ENCODE results near the gene ADM. TPM values are rescaled to one million over a fixed set of nuclear protein-coding genes. Genes with fewer than 3 reads are reported as not detected.

Gene ADM
- total and polyA plus RNA-seq, 2 donors (not counting 1 experiment from before 2014, with no cell fraction given), result 2.3 to 10.4 TPM

DNA sequence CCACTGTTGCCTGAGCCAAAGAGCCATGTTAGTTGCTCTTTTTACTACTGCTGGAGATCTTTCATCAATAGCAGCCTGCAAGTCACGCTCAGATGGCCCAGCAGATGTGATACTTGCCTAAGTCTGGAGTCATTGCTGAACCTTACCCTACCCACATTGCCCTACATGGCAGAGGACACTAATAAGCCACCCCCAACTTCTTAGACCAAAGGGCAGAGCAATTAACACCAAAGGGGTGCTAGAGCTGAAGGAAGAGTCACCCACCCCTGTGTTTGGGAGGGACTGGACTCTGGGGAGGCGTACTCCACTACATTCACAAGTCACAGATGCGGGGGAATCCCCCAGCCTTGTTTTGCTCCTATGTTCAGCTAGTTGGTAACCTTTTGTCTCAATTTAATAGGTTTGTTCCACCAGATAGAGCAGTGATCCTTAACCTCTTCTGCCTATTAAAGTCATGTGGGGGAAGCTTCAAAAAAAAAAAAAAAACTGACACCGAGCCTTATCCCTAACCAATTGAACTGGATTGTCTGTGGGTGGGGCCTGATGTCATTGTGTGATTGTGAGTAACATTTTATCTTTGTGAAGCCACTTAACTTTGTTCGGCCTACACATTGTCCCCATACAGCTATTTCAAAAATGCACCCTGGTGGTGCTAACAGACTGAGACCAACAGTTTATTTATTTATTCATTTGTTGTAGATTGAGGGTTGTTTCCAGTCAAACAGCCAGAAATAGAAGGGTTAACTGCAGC, 13.1 kb downstream of the ADM start:
- no peak overlapping the region for H2AFZ ChIP-seq (ENCODE audit: insufficient read depth, low read depth, low read length, poor library complexity, severe bottlenecking)
- no peaks in the 10 kb centered on the region for H3K27me3 ChIP-seq (replicated peaks in 1 of 4; ENCODE audit: control extremely low read depth in 1 of 4, control insufficient read depth in 3 of 4, insufficient read depth in 4 of 4, low read length in 3 of 4)
- H3K4me1 ChIP-seq (ENCODE audit: control insufficient read depth in 2 of 2, insufficient read depth in 2 of 2, low read length in 2 of 2), result peaks cover 26 to 28% of the 10 kb centered on the region in 2 donors
- peak overlapping the region; percentile 59 for H3K4me3 Mint-ChIP-seq
- no peaks in the 10 kb centered on the region for H3K9me3 ChIP-seq (ENCODE audit: control extremely low read depth in 1 of 3, control insufficient read depth in 2 of 3, insufficient read depth in 1 of 3, low read length in 2 of 3)
- TF ChIP-seq, protein P1, sequence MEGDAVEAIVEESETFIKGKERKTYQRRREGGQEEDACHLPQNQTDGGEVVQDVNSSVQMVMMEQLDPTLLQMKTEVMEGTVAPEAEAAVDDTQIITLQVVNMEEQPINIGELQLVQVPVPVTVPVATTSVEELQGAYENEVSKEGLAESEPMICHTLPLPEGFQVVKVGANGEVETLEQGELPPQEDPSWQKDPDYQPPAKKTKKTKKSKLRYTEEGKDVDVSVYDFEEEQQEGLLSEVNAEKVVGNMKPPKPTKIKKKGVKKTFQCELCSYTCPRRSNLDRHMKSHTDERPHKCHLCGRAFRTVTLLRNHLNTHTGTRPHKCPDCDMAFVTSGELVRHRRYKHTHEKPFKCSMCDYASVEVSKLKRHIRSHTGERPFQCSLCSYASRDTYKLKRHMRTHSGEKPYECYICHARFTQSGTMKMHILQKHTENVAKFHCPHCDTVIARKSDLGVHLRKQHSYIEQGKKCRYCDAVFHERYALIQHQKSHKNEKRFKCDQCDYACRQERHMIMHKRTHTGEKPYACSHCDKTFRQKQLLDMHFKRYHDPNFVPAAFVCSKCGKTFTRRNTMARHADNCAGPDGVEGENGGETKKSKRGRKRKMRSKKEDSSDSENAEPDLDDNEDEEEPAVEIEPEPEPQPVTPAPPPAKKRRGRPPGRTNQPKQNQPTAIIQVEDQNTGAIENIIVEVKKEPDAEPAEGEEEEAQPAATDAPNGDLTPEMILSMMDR (IDR thresholded peaks at IDR 0.05), result no peak
- TF ChIP-seq EZH2 (IDR thresholded peaks at IDR 0.05; ENCODE audit: borderline replicate concordance, insufficient read depth, low read depth, low read length, poor library complexity, severe bottlenecking), result no peak
- H3K9me3 Mint-ChIP-seq (ENCODE audit: insufficient read depth), result no peaks in the 10 kb centered on the region
- ATAC-seq (ENCODE audit: low read depth), result peak; percentile 79
- no peak overlapping the region for H3K4me3 ChIP-seq (ENCODE audit: control extremely low read depth in 1 of 5, extremely low read depth in 1 of 5, insufficient read depth in 1 of 5, low read depth in 2 of 5, low read length in 4 of 5)
- H3K9ac ChIP-seq (ENCODE audit: low read length), result no peak overlapping the region
- CTCF ChIA-PET, result interaction anchor here (0.7 to 7.0 kb wide), 9 partner anchors 13 to 708 kb away, joined by 3 to 100 read pairs (median 5); partner anchors contain the start of gene ADM
- 60% methylated on average over 1 of the region's 5 CpGs for WGBS (ENCODE audit: insufficient coverage)
- intact Hi-C loops (cut with micrococcal nuclease), result loop anchor here (1.0 to 5.0 kb wide), 2 partner anchors 10 to 701 kb away; no protein-coding TSS in a partner anchor
- peak overlapping the region; percentile 86 for H3K27ac Mint-ChIP-seq
- DNase-seq, result peak; percentile 66
- peak overlapping the region; percentile 3 to 20 for H3K27ac ChIP-seq (ENCODE audit: low read length in 2 of 2)
- peaks cover 39% of the 10 kb centered on the region for H3K4me1 Mint-ChIP-seq
- no peaks in the 10 kb centered on the region for H4K20me1 ChIP-seq (ENCODE audit: control insufficient read depth, insufficient read depth, low read length, poor library complexity, severe bottlenecking)
- H3K36me3 ChIP-seq (replicated peaks in 1 of 2; ENCODE audit: control extremely low read depth in 1 of 2, control insufficient read depth in 1 of 2, extremely low read depth in 1 of 2, insufficient read depth in 2 of 2, low read length in 1 of 2), result no peaks in the 10 kb centered on the region
- POLR2A ChIA-PET, result interaction anchor here (0.5 to 1.2 kb wide), 7 partner anchors 9 to 652 kb away, joined by 3 to 6 read pairs (median 3); no protein-coding TSS in a partner anchor
- peak overlapping the region; percentile 37 for H3K4me2 ChIP-seq (replicated peaks; ENCODE audit: low read depth, low read length, poor library complexity, severe bottlenecking)
- no peaks in the 10 kb centered on the region for H3K79me2 ChIP-seq (ENCODE audit: control insufficient read depth, insufficient read depth, low read length)
- H3K27me3 Mint-ChIP-seq, result peaks cover 3% of the 10 kb centered on the region

DNA sequence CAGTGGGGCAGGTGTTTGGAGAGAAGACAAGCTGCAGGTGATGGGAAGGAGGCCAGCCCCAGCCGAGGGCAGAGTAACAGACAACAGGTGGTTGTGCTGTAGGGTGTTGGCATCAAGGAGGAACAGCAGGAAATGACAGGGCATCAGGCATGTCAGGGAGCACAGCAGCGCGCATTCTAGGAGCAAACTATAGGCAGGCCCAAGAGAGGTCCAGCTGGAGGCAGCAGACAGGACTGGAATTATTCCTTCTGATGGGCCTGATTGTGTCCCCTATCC, 13.6 kb downstream of the ADM start:
- Histone ChIP-seq H3K27ac (ENCODE audit: low read length in 2 of 2) (peak overlapping the region; percentile 3 to 20), H3K4me1 (ENCODE audit: control insufficient read depth in 2 of 2, insufficient read depth in 2 of 2, low read length in 2 of 2) (peaks cover 26 to 29% of the 10 kb centered on the region in 2 donors), H3K36me3 (replicated peaks in 1 of 2; ENCODE audit: control extremely low read depth in 1 of 2, control insufficient read depth in 1 of 2, extremely low read depth in 1 of 2, insufficient read depth in 2 of 2, low read length in 1 of 2) (no peaks in the 10 kb centered on the region), H3K9me3 (ENCODE audit: control extremely low read depth in 1 of 3, control insufficient read depth in 2 of 3, insufficient read depth in 1 of 3, low read length in 2 of 3) (no peaks in the 10 kb centered on the region), H3K79me2 (ENCODE audit: control insufficient read depth, insufficient read depth, low read length) (no peaks in the 10 kb centered on the region), H3K4me3 (ENCODE audit: control extremely low read depth in 1 of 5, extremely low read depth in 1 of 5, insufficient read depth in 1 of 5, low read depth in 2 of 5, low read length in 4 of 5) (no peak overlapping the region), H4K20me1 (ENCODE audit: control insufficient read depth, insufficient read depth, low read length, poor library complexity, severe bottlenecking) (no peaks in the 10 kb centered on the region), H3K9ac (ENCODE audit: low read length) (no peak overlapping the region), H3K4me2 (replicated peaks; ENCODE audit: low read depth, low read length, poor library complexity, severe bottlenecking) (peak overlapping the region; percentile 37), H3K27me3 (replicated peaks in 1 of 4; ENCODE audit: control extremely low read depth in 1 of 4, control insufficient read depth in 3 of 4, insufficient read depth in 4 of 4, low read length in 3 of 4) (peaks cover 0 to 3% (median 0%) of the 10 kb centered on the region in 4 experiments), H2AFZ (ENCODE audit: insufficient read depth, low read depth, low read length, poor library complexity, severe bottlenecking) (no peak overlapping the region)
- Mint-ChIP-seq H3K9me3 (ENCODE audit: insufficient read depth) (no peaks in the 10 kb centered on the region), H3K27me3 (peaks cover 3% of the 10 kb centered on the region), H3K27ac (peak overlapping the region; percentile 86), H3K4me3 (no peak overlapping the region), H3K4me1 (peaks cover 39% of the 10 kb centered on the region)
- DNase-seq, result no peak
- ChIA-PET CTCF (interaction anchor here (0.7 to 7.0 kb wide), 8 partner anchors 13 to 708 kb away, joined by 3 to 100 read pairs (median 6); partner anchors contain the start of gene ADM), POLR2A (interaction anchor here (0.7 kb wide), 1 partner anchor 15 kb away, joined by 3 read pairs; no protein-coding TSS in a partner anchor)
- ATAC-seq (ENCODE audit: low read depth), result no peak
- intact Hi-C loops (cut with micrococcal nuclease), result loop anchor here (5.0 kb wide), 1 partner anchor 701 kb away; no protein-coding TSS in a partner anchor
- TF ChIP-seq EZH2 (IDR thresholded peaks at IDR 0.05; ENCODE audit: borderline replicate concordance, insufficient read depth, low read depth, low read length, poor library complexity, severe bottlenecking), result no peak
- TF ChIP-seq, protein P1 (IDR thresholded peaks at IDR 0.05), result no peak
- WGBS (ENCODE audit: insufficient coverage), result 58% methylated on average over 3 of the region's 3 CpGs
